ENCODE measurements around the gene STAT5B.
A peak's percentile ranks its signal among the peaks of the same experiment; 100 is the strongest.

The STAT5B gene

GRCh38 chr17:42203354-42203753 lies 72.8 kb downstream of the STAT5B start:
- no peak for TF ChIP-seq CTCF (conservative IDR thresholded peaks at IDR 0.05; ENCODE audit: low read depth, low read length)
- no peak for DNase-seq (ENCODE audit: low read depth)
- H3K4me3 ChIP-seq (ENCODE audit: low read depth, low read length): no peak overlapping the region

GRCh38 chr17:42202696-42203095 lies 73.5 kb downstream of the STAT5B start:
- no peak for TF ChIP-seq CTCF (conservative IDR thresholded peaks at IDR 0.05; ENCODE audit: low read depth, low read length)
- H3K4me3 ChIP-seq (ENCODE audit: low read depth, low read length): no peak overlapping the region
- DNase-seq (ENCODE audit: low read depth): peak; percentile 44

GRCh38 chr17:42202159-42202558 lies 74.0 kb downstream of the STAT5B start:
- H3K4me3 ChIP-seq (ENCODE audit: low read depth, low read length): no peak overlapping the region
- TF ChIP-seq CTCF (conservative IDR thresholded peaks at IDR 0.05; ENCODE audit: low read depth, low read length): no peak
- DNase-seq (ENCODE audit: low read depth): no peak

- no peak overlapping the region for H3K4me3 ChIP-seq (ENCODE audit: low read depth, low read length)
- DNase-seq (ENCODE audit: low read depth): no peak
- TF ChIP-seq CTCF (conservative IDR thresholded peaks at IDR 0.05; ENCODE audit: low read depth, low read length): no peak
These were observed 74.8 kb downstream of the STAT5B start for GRCh38 chr17:42201458-42201772.

- no peak for DNase-seq (ENCODE audit: low read depth)
These were observed 75.3 kb downstream of the STAT5B start for GRCh38 chr17:42200706-42201457.

GRCh38 chr17:42199416-42200011 lies 76.7 kb downstream of the STAT5B start:
- DNase-seq (ENCODE audit: low read depth): no peak
- no peak overlapping the region for H3K4me3 ChIP-seq (ENCODE audit: low read depth, low read length)
- no peak for TF ChIP-seq CTCF (conservative IDR thresholded peaks at IDR 0.05; ENCODE audit: low read depth, low read length)

More at GRCh38 chr17:42200706-42201457, 75.3 kb downstream of the STAT5B start:
- TF ChIP-seq CTCF (conservative IDR thresholded peaks at IDR 0.05; ENCODE audit: low read depth, low read length): no peak
- no peak overlapping the region for H3K4me3 ChIP-seq (ENCODE audit: low read depth, low read length)

- H3K4me3 ChIP-seq (ENCODE audit: low read depth, low read length): no peak overlapping the region
- no peak for TF ChIP-seq CTCF (conservative IDR thresholded peaks at IDR 0.05; ENCODE audit: low read depth, low read length)
- DNase-seq (ENCODE audit: low read depth): no peak
These were observed 77.3 kb downstream of the STAT5B start for GRCh38 chr17:42198897-42199296.
